AG10803 (cell line): ENCODE results near the gene FGF5.
"Not testable (repeated sequence)": the region's sequence is repeated elsewhere in the genome, so short reads cannot be mapped to it uniquely, and the experiment has no call there.

Experiments used
- DNase-seq: peaks from one replicate; pipeline ENCODE4 v3.0.0; 2010; ENCODE audit warnings: low read depth
- H3K4me3 ChIP-seq: 2 replicates; pipeline ENCODE4 v1.5.1; 2011; ENCODE audit warnings: mild to moderate bottlenecking, low read length, control low read depth
- CTCF ChIP-seq: conservative IDR thresholded peaks from 2 replicates; pipeline ENCODE4 v1.5.1; 2011; ENCODE audit warnings: mild to moderate bottlenecking, low read length, control low read depth, inconsistent platforms

FGF5 gene

GRCh38 chr4:80307183-80307735 is 40.8 kb downstream of the FGF5 start:
- DNase-seq: peak; percentile 82
- TF ChIP-seq CTCF: no peak
- H3K4me3 ChIP-seq: no peak overlapping the region

- peak; percentile 47 for DNase-seq
- no peak overlapping the region for H3K4me3 ChIP-seq
- no peak for TF ChIP-seq CTCF
Observed at GRCh38 chr4:80307774-80308465, 41.5 kb downstream of the FGF5 start.

- DNase-seq: no peak
- no peak for TF ChIP-seq CTCF
- no peak overlapping the region for H3K4me3 ChIP-seq
Observed at GRCh38 chr4:80308466-80308822, 42.0 kb downstream of the FGF5 start.

- DNase-seq: peak; percentile 90
Observed at GRCh38 chr4:80309294-80310004, 43.0 kb downstream of the FGF5 start.

GRCh38 chr4:80311130-80311529 is 44.7 kb downstream of the FGF5 start:
- no peak overlapping the region for H3K4me3 ChIP-seq
- no peak for DNase-seq
- TF ChIP-seq CTCF: no peak

More at GRCh38 chr4:80309294-80310004, 43.0 kb downstream of the FGF5 start:
- no peak for TF ChIP-seq CTCF
- no peak overlapping the region for H3K4me3 ChIP-seq

- no peak for TF ChIP-seq CTCF
Observed at GRCh38 chr4:80312124-80312523, 45.7 kb downstream of the FGF5 start.

GRCh38 chr4:80313627-80314026 is 47.2 kb downstream of the FGF5 start:
- no peak for DNase-seq
- no peak overlapping the region for H3K4me3 ChIP-seq
- no peak for TF ChIP-seq CTCF

More at GRCh38 chr4:80312124-80312523, 45.7 kb downstream of the FGF5 start:
- DNase-seq: no peak
- H3K4me3 ChIP-seq: no peak overlapping the region

GRCh38 chr4:80315848-80316247 is 49.4 kb downstream of the FGF5 start:
- H3K4me3 ChIP-seq, DNase-seq: not testable (repeated sequence)
